NCI-H1417 treated with DMSO at 0.1 percent for 48 hours (cell line): ENCODE data around the gene PRM3.
"Not testable (repeated sequence)": the region's sequence is repeated elsewhere in the genome, so short reads cannot be mapped to it uniquely, and the experiment has no call there.

Experiments used
- DNase-seq: peaks from one replicate; lab custom pipeline; 2025; lab: John Stamatoyannopoulos, UW

The PRM3 gene

DNA sequence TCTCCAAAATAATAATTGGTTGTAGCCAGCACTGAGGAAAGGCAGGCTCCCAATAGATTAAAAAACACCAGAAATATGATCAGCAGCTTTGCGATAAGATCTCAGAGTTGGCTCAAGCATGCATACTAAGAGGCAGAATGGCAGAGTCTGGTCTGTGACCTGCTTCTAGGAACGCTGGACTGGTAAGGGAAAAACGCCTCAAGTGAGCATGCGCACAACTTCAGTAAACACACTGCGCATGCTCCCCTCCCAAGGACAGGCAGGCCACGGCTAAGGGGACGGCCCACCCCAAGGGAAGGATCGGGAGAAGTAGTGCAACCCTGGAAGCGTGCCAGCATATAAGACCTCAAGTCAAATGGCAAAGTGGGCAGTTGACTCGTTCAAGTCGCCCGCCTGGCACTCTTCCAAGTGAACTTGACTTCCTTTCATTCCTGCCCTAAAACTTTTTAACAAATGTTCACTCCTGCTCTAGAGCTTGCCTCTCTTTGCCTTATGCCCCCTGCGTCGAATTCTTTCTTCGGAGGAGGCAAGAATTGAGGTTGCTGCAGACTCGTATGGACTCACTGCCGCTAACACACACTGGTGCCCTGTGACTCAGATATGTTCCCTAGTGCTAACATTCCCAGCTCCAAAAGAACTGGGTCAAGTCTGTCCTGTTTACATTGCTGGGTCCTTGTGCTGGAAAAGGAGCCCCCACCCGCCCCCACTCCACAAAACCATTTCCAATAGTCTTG lies 30.1 kb upstream of the PRM3 start:
- no peak for DNase-seq

DNA sequence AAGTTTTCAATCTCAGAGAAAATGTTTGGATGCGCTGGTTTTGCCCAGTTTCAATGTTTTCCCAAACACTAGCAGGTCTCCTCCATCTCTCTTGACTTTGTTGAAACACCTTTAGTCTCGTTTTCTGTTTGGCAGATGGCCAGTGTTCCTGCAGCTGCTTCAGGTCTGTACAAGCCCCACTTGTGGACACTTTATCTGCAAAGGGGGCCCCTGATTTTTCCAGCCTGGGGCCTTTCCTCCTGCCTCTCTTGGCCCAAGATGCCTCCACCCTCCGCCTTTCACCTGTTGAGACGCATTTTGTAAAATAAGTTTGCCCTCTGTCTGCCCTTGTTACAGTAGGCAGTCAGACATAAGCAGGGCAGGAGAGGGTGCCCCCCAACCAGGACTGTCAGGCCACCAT lies 29.5 kb upstream of the PRM3 start:
- no peak for DNase-seq

DNA sequence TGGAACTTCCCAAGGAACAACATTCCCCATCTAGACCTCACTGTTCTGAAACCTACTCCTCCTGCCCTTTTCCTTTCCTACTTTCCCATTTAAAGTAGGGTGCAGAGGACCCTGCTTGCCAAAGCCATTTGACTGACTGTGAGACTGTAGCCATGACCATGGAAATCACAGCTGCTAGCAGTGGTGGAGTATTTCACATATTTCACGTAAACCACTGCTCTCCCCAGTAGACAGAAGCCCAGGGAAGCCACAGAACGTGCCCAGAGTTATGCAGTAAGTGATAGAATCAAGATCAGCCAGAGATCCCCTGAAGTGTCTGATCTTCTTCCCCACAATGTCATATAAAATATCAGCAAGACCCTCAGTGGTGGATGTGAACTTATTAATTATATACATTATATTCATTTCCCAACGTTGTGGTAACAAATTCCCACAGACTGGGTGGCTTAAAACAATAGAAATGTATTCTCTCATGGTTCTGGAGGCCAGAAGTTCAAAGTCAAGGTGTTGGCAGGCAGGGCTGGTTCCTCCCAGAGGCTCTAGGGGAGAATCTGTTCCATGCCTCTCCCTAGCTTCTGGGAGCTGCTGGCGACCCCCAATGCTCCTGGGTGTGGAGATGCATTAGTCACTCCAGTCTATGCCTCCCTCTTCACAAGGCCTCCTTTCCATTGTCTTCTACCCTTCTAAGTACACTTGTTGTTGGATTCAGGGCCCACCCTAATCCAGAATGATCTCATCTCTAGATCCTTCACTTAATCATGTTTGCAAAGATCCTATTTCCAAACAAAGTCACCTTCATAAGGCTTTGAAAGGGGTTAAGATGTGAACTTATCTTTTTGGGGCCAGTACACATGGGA lies 28.4 kb upstream of the PRM3 start:
- no peak for DNase-seq

DNA sequence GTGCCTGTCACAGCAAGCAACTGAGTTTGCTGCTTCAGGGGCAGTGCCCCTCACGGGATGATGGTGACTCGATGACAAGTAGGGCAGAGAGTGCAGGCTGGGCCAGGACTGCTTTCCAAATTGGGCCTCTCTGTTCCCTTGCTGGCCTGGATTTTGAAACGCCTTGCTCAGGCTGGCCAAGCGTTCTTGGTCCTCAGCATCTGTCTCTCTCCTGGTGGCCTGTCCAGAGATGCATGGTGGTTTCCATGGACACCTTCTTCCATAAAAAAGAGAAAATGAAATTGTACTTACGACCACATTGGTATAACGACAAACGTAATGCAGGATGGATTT lies 27.1 kb upstream of the PRM3 start:
- no peak for DNase-seq

DNA sequence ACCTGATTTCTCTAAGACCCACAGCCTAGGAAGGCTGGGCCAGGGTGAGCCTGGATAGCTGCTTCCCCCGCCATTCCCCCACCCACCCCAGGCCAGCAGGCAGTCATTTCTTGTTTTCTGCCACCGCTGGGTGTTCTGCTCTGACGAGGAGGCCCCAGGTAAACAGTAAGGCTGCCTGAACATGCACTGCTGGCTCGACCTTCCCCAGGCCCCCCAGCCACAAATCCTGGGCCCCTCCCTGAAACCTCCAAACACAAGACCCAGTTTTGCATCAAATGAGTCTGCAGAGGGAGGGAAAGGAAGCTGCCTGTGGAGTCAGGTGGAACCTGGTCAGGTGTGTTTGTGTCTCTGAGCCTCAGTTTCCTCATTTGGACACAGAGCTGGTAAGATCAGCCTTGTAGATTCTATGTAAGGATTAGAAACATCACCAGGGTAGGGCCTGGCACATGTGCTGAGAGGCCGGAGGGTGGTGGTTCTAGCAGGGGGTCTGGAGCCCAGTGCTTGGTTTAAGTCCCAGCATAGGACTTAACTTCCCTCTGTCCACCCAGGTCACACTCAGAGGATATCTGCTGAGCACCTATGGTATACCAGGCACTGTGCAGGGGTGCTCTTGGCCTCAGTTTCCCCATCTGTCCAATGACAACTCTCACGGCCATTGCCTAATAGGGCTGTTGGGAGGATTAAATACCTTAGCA lies 26.6 kb upstream of the PRM3 start:
- no peak for DNase-seq

DNA sequence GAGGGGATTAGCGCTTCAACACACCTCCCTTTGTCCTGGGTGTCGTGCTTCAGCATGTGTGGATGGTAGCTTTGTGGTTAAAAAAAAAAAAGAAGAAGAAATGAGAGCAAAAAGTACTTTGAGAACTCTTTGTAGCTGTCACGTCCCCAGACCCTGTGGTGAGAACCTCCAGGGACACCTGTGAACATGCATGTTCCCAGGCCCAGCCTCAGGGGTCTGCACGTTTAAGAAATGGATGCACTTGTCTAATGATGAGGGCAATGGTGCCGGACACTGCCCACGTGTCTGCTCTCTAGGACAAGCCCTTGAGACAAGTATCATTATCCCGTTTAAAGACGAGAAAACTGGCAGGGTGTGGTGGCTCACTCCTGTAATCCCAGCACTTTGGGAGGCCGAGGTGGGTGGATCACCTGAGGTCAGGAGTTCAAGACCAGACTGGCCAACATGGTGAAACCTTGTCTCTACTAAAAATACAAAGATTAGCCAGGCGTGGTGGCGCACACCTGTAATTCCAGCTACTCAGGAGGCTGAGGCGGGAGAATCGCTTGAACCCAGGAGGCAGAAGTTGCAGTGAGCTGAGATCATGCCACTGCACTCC lies 25.6 kb upstream of the PRM3 start:
- not testable (repeated sequence) for DNase-seq

DNA sequence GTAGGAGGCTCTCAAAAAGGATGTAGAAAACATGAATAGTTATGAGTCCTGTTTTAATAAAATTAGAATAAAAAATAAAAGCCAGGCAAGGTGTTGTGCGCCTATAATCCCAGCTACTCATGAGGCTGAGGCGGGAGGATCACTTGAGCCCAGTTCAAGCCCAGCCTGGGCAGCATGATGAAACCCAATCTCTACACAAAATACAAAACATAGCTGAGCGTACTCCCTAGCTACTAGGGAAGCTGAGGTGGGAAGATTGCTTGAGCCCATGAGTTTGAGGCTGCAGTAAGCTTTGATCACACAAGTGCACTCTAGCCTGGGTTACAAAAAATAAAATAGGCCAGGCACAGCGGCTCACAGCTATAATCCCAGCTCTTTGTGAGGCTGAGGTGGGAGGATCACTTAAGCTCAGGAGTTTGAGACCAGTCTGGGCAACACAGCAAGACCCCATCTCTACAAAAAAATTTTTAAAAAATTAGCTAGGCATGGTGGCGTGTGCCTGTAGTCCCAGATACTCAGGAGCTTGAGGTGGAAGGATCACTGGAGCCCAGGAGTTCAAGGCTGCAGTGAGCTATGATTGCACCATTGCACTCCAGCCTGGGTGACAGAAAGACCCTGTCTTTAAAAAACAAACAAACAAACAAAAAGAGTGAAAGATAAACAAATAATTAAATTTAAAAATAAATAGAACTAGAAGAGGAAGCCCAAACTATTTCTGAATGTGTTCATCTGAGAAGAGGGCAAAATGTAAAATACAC lies 24.9 kb upstream of the PRM3 start:
- DNase-seq = no peak

DNA sequence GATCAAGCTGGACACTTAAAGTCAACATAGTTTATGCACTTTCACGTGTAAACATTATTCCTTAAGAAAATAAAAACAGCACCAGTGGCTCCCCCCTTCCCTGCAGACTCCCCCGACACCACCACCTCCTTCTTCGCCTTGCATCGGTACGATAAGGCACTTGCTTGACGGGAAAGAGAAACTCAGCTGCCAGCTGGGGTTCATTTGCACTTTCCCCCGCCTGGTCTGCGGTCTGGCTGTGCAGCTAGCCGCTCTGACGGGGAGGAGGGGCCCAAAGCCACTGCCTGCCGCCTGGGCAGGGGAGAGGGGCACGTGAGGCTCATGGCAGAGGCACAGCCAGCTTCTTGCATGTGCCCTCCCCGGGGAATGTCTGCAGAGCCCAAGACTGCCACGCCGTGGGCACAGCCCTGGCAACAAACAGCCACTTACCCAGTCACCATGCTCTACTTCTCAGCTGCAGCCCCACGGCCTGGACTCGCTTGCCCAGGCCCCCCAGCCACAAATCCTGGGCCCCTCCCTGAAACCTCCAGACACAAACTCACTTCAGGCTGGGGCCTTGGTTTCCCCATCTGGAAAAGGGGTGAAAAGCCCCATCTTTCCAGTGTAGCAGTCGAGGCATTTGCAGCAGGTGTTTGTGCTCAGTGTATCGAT lies 24.2 kb upstream of the PRM3 start:
- no peak for DNase-seq

DNA sequence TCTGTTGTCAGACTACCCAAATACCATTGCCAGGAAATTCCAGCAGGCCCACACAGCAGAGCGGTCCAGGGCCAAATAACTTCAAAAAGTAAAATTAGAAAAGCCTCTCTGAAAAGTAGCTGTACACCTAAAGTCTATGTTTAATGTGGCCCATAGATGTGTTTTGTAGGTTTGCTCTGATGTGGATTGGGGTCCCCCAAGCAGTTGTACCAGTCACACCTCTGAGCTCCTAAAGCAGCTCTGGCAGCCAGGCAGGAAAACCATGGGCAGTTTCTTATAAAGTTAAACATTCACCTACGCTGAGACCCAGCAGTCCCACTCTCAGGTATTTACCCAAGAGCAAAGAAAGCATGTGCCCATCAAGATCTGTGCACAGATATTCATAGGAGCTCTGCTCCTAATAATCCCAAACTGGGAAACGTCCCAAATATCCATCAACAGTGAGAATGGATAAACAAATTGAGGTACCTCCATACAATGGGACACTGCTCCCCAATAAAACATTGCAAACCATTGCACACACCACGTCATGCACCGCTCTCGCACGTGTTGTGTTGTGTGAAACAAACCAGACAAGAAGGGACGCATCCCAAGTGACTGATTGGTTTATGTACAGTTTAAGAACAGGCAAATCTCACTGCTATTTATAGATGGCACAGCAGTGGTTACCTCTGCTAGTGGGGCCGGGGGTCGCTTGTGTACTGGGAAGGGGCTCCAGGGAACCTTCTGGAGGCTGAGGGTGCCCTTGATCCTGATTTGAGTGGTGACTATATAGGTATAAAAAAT lies 23.5 kb upstream of the PRM3 start:
- DNase-seq = no peak

DNA sequence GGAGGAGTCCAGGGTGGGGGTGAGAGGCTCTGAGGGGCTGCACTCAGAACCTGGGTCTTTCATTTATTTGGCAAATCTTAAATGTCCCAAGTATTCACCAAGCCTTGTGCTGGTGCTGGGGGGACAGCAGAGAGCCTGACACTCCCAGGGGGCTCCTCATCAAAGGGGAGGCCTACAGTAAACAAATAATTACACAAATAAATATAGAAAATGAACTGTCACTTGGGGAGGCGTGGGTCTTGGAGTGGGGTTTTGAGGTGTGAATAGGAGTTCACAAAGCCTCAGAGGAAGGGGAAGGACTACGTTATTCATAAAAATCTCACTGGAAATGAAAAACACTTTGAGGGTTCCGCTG lies 22.9 kb upstream of the PRM3 start:
- DNase-seq = no peak

DNA sequence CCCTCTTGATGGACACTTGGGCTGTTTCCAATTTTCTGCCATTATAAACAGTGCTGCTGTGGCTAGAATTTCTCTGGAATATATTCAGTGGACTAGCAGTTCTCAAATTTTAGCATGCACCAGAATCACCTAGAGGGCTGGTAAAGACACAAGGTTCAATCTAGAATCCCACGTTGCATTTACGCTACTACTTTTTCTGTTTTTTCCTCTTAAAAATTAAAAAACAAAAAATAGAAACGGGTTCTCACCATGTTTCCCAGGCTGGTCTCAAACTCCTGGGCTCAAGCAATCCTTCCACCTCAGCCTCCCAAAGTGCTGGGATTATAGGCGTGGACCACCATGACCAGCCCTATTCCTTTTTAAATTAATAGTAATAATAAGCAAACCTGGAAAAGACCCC lies 22.2 kb upstream of the PRM3 start:
- DNase-seq = no peak

DNA sequence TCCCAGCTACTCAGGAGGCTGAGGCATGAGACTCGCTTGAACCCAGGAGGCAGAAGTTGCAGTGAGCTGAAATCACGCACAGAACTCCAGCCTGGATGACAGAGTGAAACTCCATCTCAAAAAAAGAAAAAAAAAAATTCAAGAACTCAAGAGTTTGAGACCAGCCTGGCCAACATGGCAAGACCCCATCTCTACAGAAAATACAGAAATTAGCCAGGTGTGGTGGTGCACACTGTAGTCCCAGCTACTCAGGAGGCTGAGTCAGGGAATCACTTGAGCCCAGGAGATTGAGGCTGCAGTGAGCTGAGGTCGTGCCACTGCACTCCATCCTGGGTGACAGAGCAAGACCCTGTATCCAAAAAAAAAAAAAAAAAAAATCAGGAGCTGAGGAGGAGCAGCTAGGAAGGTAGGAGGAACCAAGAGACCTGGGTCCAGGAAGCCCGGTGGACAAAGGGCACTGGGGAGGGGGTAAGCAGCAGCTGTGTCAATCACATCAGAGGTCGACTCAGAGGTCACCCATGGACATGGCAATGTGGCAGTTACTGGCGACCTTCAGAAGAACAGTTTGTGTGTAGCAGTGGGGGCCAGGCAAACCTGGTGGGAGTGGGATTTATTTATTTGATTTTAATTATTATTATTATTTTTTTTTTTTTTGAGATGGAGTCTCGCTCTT lies 18.8 kb upstream of the PRM3 start:
- no peak for DNase-seq

DNA sequence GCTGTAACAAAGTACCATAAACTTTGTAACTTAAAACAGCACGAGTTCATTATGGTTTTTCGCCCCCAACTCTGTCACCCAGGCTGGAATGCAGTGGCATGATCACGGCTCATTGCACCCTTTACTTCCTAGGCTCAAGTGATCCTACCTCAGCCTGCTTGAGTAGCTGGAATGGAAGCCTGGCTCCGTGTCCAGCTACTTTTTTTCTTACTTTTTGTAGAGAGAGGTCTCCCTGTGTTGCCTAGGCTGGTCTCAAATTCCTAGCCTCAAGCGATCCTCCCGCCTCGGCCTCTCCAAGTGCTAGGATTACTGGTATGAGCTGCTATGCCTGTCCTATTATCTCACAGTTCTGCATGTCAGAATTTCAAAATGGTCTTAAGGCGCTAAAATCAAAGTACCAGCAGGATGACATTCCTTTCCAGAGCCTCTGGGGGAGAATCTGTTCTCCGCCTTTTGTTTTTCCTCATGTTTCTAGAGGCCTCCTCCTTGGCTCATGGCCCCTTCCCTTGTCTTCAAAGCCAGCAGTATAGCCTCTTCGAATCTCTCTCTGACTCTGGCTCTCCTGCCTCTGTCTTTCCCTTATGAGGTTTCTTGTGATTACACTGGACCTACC lies 17.8 kb upstream of the PRM3 start:
- no peak for DNase-seq

DNA sequence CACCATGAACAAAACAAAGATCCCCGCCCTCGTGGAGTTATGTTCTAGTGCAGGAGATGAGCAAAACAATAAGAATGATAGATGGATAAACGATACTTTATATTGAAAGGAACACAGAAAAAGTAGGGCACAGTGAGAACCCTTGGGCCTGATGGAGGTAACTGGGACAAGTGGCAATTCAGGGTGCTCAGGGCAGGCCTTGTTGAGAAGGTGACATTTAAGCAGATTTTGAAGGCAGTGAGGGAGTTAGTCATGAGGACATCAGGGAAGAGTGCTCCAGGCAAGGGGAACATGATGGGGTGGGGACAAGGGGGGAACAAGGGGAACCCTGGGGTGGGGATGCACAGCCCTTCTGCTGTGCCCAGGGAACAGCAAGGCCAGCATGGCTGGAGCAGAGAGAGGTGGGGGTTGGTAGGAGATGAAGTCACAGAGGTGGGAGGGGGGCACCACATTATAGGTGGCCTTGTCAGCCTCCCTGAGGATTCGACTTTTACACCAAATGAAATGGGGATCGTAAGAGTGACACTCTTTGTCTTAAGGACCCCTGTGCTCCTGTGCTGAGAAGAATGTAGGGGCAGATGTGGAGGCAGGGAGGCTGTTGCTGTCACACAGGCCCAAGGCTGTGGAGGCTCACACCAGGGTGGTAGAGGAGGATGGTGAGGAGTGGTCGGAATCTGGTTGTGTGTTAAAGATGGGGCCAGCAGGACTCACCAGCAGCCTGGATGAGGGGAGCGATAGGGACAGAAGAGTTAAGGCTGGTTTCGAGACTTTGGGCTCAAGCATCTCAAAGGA lies 16.9 kb upstream of the PRM3 start:
- no peak for DNase-seq

DNA sequence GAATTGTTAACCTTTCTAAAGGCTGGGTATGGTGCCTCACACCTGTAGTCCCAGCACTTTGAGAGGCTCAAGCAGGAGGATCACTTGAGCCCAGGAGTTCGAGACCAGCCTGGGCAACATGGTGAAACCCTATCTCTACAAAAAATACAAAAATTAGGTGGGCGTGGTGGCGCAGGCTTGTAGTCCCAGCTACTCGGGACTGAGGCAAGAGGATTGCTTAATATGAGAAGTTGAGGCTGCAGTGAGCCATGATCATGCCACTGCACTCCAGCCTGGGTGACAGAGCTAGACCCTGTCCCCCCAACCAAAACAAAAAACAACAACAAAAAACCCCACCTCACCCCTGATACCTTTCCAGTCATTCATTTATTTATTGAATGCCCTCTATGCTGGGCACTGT lies 16.3 kb upstream of the PRM3 start:
- DNase-seq = not testable (repeated sequence)

DNA sequence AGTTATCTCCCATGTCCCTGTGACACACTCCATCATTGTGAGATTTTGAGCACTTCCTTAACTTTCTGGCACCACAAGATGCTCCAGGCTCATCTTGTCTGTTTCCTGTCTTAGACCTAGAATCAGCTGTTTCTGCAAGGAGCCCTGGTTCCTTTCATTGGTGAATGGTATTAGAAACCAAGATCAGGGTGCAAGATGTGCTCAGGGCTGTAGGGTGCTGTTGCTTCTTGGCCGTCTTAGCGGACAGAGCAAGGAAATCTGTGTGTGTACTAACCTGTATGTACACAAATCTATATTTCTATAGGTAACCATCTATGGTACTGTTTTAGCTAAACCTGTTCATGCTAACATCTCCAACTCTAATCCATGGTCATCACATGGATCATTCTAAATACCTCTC lies 15.8 kb upstream of the PRM3 start:
- no peak for DNase-seq

DNA sequence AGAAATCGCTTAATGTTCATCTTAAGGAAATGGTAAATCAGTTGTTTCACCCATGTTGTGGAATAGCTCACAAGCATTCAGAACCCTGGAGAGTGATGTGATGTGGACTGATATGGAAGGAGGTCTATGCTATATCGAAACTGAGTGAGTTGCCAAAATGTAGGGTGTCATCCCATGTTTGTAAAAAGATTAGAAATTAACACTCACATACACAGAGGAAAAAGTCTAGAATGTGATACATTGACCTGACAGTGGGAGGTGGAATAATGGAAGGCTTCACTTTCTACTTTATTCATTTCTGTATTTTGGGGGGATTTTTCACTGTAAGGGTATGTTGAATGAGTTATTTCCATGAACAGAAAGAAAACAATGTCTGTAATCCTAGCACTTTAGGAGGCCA lies 12.4 kb upstream of the PRM3 start:
- no peak for DNase-seq

DNA sequence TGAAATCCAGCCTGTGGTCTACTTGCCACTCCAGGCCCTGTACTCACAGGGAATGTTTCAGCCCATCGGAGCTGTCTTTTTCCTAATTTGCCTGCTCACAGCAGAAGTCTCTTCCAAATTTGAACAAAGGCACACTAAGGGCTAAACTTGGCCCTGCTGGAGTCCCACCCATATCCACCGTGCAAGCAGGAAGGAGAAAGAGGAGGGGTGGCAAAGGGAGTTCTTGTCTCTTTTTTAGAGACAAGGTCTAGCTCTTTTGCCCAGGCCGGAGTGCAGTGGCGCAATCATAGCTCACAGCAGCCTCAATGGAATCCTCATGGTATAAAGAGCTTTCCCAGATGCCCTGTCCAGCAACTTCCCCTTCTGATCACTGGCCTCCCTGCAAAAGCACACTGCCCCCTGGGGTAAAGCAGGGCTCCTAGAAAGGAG lies 10.4 kb upstream of the PRM3 start:
- DNase-seq = no peak
